ENCODE results near the gene SAMM50.

The SAMM50 gene

DNA sequence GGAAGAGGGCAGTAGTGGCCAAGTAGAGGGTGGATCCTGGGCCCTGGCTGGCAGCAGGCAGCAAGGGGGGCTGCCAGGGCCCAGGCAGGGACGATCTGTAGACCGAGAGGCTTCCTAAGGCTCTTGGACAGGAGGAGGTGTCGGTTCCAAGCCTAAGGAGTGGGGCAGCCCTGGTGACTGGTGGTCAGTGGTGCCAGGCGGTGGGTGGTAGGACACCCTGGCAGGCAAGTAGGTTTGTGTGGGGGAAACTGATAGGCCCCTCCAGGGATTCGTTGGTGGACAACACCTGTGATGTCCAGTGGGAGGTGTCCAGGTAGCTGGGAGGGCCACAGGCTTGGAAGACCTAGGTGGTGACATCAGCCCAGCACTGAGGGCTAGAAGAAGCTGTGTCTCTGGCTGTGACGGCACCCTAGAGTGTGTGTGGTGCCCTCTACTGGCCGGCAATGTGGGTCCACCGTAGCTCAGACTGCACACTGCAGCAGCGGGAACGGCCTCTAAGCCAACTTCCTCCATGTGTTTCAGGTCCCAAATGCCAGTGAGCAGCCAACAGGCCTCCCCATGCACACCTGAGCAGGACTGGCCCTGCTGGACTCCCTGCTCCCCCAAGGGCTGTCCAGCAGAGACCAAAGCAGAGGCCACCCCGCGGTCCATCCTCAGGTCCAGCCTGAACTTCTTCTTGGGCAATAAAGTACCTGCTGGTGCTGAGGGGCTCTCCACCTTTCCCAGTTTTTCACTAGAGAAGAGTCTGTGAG, 9.4 kb upstream of the SAMM50 start:
- DNase-seq (ENCODE audit: low spot score), result peak; percentile 35

DNA sequence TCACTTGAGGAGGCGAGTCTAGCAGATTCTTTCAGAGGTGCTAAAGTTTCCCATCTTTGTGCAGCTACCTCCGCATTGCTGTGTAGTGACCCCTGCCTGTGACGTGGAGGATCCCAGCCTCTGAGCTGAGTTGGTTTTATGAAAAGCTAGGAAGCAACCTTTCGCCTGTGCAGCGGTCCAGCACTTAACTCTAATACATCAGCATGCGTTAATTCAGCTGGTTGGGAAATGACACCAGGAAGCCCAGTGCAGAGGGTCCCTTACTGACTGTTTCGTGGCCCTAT, 8.9 kb upstream of the SAMM50 start:
- no peak for DNase-seq (ENCODE audit: low spot score)

DNA sequence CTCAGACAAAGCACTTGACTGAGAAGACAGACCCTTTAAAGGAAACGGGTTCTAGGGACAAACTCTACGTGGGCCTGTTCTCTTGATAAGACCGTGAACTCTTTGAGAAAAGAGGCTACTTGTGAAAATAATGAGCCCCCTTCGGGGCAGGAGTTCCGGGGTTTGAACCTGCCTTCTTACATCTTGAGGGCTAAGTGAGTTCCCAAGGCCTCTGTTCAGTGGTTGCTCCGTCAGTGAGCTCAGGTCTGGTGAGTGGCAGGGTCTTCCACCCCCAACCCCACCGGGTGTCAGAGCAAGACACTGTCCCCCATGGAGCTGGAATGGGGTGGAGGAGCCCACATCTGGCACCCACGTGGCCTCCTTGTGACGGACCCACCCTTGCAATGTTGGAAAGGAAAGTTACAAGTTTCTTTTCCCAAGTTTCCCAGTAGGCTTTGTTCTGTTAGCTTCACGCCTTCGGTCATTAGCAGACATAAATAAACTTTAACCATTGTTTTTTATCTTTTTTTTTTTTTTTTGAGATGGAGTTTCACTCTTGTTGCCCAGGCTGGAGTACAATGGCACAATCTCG, 6.3 kb upstream of the SAMM50 start:
- DNase-seq (ENCODE audit: low spot score), result no peak

DNA sequence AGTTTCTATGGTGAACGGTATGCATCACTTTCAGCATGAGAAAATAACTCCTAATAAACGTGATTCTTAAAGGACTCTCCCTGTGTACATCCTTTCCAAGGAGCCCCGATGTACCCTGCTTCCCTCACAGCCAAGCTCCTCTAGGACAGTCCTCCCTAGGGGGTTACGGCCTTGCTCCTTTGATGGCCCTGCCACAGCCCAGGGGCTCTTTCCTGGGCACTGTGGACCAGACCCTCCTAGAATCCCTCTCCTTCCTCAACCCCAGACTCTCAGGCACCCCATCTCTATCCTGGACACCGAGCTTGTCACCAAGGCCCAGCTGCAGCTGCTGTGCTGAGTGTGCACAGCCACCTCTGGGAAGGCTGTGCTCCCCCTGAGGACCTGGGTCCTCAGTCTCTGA, 3.9 kb upstream of the SAMM50 start:
- DNase-seq (ENCODE audit: low spot score), result no peak

DNA sequence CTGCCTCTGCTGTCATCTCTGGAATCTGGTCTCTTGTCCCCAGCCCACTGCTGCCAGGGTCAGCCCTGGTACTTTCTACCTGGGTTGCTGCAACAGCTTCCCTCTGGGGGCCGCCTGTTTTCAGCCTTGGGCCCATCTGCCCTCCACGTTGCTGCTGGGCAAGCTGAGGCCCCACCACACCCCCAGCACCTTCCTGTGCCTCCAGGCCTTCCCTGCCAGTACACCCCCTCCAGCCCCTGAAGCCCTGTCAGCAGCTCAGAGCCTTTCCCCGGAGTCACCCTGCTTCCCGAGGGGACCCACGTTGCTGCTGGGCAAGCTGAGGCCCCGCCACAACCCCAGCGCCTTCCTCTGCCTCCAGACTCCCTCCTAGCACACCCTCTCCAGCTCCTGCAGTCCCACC, 3.3 kb upstream of the SAMM50 start:
- DNase-seq (ENCODE audit: low spot score), result no peak

DNA sequence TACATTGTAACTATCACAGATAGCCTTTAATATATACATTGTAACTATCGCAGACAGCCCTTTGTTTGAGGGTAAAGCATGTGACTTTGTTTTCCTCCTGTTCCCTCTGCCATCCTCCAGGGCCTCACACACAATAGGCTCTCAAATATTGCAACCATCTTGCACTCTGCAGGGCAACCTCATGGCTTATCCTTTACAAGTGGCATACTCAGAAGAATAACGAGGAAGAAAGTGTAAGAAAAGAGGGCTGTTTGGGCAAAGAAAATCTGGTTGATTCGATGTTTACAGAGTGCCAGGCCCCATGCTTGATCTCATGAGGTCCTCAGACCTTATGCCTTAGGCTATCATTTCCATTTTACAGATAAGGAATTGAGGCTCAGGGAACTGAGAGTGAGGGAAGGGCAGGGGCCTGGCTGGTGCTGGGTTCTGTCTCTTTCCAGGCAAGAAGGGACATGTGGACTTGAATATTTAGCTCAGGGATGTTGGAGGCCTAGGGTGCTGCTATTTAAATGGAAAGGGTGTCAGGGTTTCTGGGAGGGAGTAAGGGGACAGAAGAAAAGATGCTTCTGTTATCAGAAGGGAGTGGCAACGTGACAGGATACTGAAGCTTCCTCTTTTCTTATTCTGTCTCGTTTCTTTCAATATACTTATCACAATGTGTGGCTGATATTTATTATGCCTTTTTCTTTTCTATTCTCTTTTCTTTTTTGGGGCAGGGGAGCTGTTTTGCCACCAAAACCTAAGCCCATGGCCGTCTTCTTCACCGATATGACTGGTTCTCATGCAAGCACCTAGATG, 1.1 kb upstream of the SAMM50 start:
- no peak for DNase-seq (ENCODE audit: low spot score)

DNA sequence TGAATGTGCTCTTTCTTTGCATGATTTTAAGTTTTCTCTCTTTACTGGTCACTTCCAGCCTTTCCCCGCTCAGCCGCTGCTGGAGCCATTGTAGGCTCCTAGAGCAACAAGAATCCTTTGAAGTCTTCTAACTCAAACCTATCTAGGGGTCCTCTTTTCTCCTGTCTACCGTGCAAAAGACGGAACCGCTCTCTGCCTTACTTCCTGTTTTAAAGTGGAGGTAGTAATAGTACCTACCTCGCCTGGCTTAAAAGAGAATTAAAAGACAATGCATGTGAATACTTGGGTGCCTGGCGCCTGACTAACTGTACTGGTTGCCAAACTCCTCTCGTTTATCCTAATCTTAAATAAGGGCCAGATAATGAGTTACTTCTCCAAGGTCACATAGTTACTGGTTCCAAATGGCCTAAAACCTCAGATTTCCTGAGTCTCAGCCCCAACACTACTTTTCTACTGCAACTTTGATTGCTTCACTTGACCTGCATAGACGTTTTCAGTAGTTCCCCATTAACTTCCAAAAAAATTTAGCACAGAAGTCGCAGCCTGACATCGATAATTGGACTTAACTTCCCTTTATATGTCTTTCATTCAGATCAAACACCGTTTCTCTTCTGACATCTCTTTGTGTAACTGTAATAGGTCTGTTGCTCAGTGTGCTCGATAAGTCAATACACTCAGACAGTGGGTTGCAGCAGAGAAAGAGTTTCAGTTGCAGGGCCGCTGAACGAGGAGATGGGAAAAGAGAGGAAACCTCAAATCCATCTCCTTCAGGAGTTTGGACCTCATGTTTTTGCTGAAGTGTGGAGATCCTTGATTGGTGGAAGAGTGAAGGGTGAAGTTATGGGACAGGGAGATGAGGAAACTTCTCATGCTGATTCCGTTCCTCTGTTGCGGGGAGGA, 891 bp downstream of the SAMM50 start:
- no peak for DNase-seq (ENCODE audit: low spot score)

DNA sequence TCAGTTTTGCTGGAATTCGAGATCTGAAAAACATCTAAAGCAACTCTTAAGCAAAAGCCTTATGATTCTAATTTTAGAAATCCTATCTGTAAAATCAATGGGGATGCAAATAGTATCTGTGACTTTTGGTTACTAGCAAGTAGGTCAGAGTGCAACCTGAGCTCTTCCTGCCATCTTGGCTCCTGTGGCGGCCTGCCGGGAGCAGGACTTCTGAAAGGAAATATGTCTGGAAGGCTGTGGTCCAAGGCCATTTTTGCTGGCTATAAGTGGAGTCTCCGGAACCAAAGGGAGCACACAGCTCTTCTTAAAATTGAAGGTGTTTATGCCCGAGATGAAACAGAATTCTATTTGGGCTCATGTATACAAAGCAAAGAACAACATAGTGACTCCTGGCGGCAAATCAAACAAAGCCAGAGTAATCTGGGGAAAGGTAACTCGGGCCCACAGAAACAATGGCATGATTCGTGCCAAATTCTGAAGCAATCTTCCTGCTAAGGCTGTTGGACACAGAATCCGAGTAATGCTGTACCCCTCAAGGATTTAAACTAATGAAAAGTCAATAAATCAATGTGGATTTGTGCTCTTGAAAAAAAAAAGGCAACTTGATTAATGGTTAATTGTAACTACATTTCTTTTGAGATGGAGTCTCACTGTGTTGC, 1.7 kb downstream of the SAMM50 start:
- DNase-seq (ENCODE audit: low spot score), result no peak

DNA sequence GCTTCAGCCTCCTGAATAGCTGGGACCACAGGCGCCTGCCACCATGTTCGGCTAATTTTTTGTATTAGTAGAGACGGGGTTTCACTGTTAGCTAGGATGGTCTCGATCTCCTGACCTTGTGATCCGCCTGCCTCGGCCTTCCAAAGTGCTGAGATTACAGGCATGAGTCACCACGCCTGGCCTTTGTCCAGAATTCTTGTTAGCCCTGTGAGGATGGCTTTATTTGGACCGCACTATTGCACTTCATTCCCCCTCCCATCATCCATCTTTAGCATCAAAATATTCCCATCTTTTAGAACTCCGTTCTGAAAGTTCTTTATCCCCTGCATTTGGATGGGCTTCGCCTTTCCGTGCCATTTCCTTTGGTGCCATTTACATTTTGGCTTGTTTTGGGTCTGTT, 2.6 kb downstream of the SAMM50 start:
- DNase-seq (ENCODE audit: low spot score), result no peak

DNA sequence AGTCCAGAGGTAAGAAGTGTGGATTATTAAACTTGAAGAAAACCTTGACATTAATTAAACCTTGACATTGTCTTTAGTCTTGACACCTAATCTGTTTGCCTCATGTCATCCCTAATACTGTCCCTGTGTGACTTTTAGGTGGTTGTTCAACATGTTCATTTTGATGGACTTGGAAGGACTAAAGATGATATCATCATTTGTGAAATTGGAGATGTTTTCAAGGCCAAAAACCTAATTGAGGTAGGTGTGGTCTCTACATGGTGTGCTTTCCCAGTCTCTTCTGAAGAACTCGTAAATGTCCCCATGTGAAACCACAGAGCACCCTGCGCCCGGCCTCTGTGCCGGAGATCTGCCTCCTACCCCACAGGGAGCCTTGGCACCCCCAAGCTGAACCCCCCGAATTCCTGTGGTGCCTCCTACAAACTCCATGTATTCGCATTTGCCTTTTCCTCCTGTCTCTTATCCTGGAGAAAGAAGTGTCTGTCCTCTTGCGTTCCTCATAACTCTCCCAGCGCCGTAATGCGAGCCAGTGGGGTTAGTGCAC, 9.1 kb downstream of the SAMM50 start:
- DNase-seq (ENCODE audit: low spot score), result no peak

DNA sequence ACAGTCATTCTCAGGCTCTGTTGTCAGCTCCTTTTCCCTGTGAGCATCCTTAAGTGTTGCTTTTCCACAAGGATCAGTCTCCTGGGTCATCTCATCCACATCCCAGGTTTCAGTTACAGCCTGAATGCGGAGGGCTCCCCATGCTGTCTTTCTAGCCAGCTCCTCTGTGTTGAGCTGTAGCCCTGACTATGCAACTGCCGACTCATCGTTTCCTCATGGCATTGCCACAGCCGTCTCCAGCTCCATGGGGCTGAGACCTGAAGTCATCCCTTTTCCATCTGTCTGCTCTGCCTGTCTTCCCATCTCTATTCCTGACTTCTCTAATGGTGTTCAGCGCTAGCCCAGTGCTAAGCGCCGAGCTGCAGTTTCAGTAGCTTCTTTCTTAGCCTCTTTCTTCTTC, 11.8 kb downstream of the SAMM50 start:
- DNase-seq (ENCODE audit: low spot score), result no peak

DNA sequence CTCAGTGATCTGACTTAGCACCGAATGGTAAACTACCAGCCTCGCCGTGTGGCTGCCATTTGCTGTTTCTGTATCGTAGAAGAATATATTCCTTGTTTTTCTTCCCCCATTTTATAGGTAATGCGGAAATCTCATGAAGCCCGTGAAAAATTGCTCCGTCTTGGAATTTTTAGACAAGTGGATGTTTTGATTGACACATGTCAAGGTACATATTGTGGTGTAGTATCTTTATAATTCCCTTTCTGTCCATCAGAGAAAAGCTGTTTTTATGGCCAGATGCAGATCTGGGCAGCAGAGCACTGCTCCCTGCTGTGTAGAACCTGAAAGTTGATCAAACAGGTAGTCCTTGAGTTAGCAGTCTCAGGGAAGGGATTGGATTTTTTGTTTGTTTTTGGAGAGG, 13.4 kb downstream of the SAMM50 start:
- DNase-seq (ENCODE audit: low spot score), result no peak

DNA sequence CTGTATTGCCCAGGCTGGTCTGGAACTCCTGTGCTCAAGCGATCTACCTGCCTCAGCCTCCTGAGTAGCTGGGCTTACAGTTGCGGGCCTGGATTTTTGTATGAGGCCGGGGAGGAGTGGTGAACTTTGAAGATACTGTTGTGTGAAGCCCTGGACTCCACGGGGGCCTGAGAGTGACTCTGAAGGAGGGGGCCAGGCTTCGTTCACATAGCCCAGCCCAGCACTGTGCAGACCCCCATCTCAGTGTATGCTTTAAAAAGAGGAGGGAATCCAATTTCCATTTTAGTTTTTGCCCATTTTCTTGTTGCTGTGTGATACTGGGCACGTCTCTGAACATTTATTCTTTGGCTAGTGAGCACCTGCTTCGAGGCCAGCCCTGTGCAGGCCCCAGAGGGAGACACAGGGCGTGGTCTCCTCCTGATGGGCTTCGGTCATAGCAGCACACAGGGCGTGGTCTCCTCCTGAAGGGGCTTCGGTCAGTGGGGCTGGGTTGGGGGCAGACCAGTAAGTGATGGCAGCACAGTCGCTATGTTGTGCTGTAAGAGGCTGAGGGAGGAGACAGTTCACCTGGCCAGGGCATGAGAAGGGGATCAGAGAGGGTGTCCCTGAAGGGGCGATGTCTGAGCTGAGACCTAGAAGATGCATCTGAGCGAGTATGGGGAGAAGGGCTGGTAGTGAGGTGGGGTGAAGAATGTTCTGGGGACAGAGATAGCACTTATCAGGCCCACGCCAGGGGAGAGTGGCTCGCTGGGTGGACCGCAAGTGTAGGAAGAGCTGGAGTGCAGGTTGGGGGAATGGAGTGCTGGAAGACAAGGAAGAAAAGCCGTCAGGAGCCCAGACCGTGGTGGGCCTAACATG, 14.0 kb downstream of the SAMM50 start:
- no peak for DNase-seq (ENCODE audit: low spot score)

DNA sequence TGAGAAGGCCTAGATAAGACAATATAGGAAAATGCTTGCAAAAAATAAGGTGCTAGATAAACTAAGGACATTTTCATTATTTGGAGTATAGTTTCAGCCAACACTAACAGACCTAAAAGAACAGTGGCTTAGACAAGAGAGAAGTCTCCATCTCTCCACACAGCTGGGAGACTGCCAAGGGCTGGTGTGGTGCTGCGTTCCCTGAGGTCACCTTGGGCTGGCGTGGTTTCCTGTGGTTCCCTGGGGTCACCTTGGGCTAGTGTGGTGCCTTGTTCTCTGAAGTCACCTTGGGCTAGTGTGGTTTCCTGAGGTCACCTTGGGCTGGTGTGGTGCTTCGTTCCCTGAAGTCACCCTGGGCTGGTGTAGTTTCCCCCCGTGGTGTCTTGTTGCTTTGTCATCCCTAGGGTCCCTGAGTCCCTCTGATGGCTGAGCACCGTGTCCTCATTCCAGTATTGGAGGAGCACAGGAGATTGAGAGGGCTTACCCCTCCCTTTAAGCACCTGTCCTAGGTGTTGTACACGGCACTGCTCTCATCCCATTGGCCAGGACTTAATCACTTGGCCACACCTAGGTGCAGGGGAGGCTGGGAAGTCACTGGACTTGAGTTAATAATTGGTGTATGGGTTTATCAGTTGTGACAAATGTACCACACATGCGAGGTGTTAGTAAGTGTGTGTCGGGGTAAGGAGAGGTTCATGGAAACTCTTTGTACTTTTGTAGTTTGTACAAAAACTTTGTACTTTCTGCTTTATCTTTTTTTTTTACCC, 14.9 kb downstream of the SAMM50 start:
- DNase-seq (ENCODE audit: low spot score), result no peak

DNA sequence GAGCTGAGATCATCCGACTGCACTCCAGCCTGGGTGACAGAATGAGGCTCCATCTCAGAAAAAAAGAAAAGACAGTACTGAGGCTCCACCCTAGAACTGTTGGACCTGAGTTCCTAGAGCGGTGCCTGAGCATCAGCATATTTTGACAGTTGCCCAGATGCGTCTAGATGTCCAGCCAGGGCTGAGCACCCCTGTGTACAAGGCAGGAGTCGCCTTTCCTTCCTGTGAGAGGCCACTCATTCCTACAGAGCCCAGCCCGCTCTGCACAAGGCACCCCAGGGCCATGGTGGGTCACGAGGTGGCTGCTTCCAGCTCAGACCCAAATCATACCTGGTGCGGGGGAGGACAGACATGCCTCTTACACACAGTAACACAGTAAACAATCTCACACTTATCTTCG, 15.9 kb downstream of the SAMM50 start:
- DNase-seq (ENCODE audit: low spot score), result no peak

DNA sequence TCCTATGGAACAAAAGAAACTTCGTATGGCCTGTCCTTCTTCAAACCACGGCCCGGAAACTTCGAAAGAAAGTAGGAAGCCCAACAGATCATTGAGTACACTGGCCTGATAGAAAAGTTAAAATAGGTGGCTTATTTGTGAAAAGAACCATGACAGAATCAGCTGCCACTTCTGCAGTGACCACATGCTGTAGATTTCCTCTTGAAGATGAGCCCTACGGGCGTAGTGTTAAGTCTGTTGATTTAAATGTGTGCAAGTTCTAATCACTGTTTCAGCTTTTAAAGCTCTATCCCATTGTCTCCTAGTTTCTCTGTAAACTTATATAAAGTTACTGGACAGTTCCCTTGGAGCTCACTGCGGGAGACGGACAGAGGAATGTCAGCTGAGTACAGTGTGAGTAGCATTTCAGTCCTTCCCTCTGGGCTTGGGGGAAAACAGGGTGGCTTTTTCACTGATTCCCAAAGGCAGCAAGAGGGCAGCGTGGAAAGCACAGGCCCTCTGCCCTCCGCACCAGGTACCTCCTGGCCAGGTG, 17.8 kb downstream of the SAMM50 start:
- no peak for DNase-seq (ENCODE audit: low spot score)

DNA sequence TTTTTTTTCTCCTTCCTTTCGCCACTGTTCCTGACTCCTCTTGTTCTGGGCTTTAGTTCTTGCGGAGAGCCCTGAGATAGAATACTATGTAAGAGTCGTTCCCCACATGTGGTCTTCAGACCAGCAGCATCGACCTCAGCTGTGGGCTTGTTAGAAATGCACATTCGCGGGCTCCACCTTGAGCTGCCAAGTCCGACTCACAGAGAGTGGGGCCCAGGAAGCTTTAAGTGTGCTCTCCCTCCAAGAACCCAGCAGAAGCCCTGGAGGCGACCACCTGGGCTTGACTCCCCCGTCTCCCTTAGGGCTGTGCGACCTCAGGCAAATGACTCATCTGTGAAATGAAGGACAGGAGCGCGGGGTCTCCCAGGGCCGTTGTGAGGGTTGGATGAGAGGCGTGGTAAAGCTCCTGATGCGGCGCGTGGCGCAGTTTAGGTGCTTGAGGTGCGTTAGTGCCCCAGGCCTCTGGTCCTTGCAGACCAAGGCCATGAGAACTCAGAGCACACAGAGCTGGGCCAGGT, 18.8 kb downstream of the SAMM50 start:
- DNase-seq (ENCODE audit: low spot score), result no peak

DNA sequence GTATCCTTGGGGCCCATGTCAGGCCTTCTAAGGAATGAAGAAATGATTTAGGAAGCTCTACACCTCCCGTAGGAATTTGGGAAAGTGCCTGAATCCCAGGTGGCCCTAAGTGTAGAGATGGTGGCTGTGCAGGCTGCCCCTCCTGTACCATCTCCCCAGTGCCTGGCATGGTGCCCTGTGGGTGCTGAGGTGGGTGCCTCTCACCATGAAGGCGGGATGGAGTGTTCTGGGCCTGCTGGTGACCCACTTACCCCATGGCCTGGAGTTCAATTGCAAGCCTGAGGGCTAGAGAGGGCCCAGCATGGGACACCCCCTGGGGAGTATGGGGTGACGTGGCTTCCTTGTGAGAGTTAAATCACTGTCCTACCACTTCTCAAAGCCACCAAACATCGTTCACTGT, 19.8 kb downstream of the SAMM50 start:
- no peak for DNase-seq (ENCODE audit: low spot score)

All from globus pallidus (tissue), 1 donor.